ENCODE measurements around the gene ING5. TPM values are rescaled to one million over a fixed set of nuclear protein-coding genes. Genes with fewer than 3 reads are reported as not detected.

ING5 gene
- total and polyA plus RNA-seq, 4 experiments from 2014 or later = 19.3 to 99.5 (median 65.3) TPM

DNA sequence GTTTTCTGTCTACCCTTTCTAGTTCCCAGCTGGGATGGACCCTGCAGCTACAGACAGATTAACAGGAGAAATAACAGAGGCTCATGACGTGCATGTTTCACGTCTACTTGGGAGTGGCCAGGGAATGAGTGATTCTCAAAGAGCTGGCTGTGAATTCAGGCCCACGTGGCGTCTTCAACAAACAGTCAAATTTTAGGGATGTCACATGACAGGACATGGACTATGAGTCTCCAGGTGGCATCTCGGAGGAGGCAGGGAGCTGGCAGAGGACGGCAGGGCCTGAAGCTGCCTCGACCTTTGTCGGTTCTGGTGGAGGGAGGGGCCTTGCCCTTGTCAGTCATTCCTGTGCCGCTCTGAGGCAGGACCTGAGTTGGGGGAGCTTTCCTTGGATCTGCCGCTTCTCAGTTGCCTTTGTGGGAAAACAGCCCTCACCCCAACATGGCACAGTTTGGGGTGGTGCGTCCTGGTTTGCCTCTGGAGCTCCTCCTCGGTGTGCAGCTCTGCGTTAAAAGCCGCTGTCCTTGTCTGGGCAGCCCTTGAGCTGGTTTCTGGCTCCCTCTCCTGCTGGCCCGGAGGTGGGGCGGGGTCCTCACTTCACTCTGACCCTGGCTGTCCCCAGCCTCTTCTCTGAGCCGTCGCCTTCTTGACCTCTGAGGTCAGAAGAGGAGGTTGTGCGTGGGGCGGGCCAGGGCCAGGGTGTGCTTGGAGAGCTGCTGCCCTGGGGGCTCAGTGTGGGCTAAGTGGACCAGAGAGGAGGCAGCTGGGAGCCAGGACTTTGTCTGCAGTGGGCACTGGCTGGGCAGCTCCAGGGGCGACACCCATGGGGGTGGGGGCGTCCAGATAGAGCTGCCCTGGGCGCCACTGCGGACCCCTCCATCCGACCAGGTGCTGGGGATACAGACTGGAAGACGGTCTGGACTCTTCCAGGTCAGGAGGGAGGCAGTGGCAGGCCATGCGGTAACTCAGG is 62.7 kb downstream of the ING5 start:
- peak in 1 of 5 donors; percentile 22 for DNase-seq
- no peaks in the 10 kb centered on the region for H3K27me3 Mint-ChIP-seq
- H3K9me3 Mint-ChIP-seq = peaks cover 0 to 6% (median 0%) of the 10 kb centered on the region in 8 donors
- H3K9me3 ChIP-seq (ENCODE audit: control insufficient read depth in 1 of 2, low read length in 2 of 2) = no peaks in the 10 kb centered on the region
- peaks cover 42% of the 10 kb centered on the region for H3K4me1 ChIP-seq (ENCODE audit: insufficient read depth, low read length)
- H3K4me3 ChIP-seq (ENCODE audit: low read length in 2 of 2) = no peak overlapping the region
- H3K36me3 Mint-ChIP-seq = peaks cover 16% of the 10 kb centered on the region in 2 donors
- intact Hi-C loops (cut with micrococcal nuclease) = loop anchor here (5.0 kb wide), 3 partner anchors 38 to 93 kb away; partner anchors contain the start of gene PDCD1
- CTCF ChIA-PET (ENCODE audit: partially characterized antibody) = interaction anchor here (1.6 to 3.4 kb wide), 3 partner anchors 17 to 114 kb away, joined by 3 to 16 read pairs (median 5); no protein-coding TSS in a partner anchor
- H3K27ac ChIP-seq (ENCODE audit: low read depth, low read length) = peak overlapping the region; percentile 56
- H3K27me3 ChIP-seq (ENCODE audit: insufficient read depth, low read length) = no peaks in the 10 kb centered on the region
- no peaks in the 10 kb centered on the region for H3K36me3 ChIP-seq (ENCODE audit: insufficient read depth, low read length)
- peaks cover 23 to 36% (median 29%) of the 10 kb centered on the region in 4 donors for H3K4me1 Mint-ChIP-seq
- peak overlapping the region in 3 of 8 donors; percentile 10 to 59 (median 50) for H3K4me3 Mint-ChIP-seq
- peak overlapping the region; percentile 57 to 99 (median 89) for H3K27ac Mint-ChIP-seq
- POLR2A ChIA-PET (ENCODE audit: partially characterized antibody) = interaction anchor here (1.0 to 3.0 kb wide), 8 partner anchors 9 to 94 kb away, joined by 3 to 26 read pairs (median 12); partner anchors contain the start of genes D2HGDH, DTYMK and PDCD1

DNA sequence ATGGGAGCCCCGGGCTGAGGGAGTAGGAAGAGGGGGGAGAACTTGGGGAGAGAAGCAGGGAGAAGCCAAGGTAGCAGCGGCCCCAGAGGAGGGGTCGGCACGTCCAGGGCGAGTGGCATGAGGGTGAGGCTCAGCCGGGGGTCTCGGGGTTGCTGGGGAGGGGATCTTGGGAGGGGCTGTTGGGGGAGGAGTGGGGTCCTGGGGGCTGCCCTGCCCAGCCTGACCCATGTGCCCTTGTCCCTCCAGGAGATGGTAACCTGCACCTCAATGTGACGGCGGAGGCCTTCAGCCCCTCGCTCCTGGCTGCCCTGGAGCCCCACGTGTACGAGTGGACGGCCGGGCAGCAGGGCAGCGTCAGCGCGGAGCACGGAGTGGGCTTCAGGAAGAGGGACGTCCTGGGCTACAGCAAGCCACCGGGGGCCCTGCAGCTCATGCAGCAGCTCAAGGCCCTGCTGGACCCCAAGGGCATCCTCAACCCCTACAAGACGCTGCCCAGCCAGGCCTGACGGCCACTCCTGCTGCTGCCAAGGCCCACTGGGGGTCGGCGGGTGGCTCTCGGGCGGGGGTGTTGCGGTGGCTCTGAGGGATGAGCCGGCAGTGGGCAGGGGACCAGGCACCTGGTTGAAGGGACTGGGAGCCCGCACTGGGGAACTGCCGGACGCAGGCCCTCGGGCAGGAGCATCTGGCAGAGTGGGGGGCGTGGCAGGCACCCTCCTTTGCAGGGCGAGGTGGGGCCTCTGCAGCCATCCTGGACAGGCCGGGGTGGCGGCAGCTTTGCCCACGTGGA is 65.8 kb downstream of the ING5 start:
- intact Hi-C loops (cut with micrococcal nuclease) = no loop called here
- H3K27ac Mint-ChIP-seq = no peak overlapping the region
- H3K9me3 Mint-ChIP-seq = no peaks in the 10 kb centered on the region
- no peak overlapping the region for H3K4me3 Mint-ChIP-seq
- Histone ChIP-seq H3K4me1 (ENCODE audit: insufficient read depth, low read length) (peaks cover 31% of the 10 kb centered on the region), H3K4me3 (ENCODE audit: low read length in 2 of 2) (no peak overlapping the region), H3K9me3 (ENCODE audit: control insufficient read depth in 1 of 2, low read length in 2 of 2) (no peaks in the 10 kb centered on the region), H3K27ac (ENCODE audit: low read depth, low read length) (no peak overlapping the region), H3K36me3 (ENCODE audit: insufficient read depth, low read length) (no peaks in the 10 kb centered on the region), H3K27me3 (ENCODE audit: insufficient read depth, low read length) (no peaks in the 10 kb centered on the region)
- H3K4me1 Mint-ChIP-seq = peaks cover 19 to 35% (median 25%) of the 10 kb centered on the region in 4 donors
- POLR2A ChIA-PET (ENCODE audit: partially characterized antibody) = no interaction called here
- H3K36me3 Mint-ChIP-seq = peaks cover 1 to 6% of the 10 kb centered on the region in 2 donors
- DNase-seq = peak in 1 of 5 donors; percentile 30
- H3K27me3 Mint-ChIP-seq = no peaks in the 10 kb centered on the region
- CTCF ChIA-PET (ENCODE audit: partially characterized antibody) = no interaction called here

DNA sequence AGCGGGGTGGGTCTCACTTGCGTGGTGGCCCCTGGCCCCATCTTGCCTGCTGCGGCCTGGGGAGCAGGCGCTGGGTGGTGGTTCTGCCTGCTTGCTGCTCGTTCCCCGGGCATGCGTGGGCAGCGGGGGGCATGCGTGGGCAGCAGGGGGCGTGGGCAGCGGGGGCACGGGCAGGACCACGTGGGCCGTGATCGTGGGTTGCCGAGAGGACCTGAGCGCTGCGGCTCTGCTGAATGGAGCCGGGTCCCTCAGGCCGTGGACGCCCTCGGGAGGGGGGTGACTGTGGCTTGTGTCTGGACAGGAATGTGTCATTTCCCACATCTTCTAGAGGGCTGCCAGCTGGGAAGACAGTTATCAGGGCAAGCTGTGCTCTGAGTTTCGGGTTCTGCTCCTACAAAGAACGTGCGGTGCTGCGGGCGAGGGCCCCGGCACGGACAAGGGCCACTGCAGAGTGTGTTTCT is 66.4 kb downstream of the ING5 start:
- H3K27ac ChIP-seq (ENCODE audit: low read depth, low read length) = no peak overlapping the region
- H3K36me3 ChIP-seq (ENCODE audit: insufficient read depth, low read length) = no peaks in the 10 kb centered on the region
- Mint-ChIP-seq H3K4me1 (peaks cover 14 to 34% (median 20%) of the 10 kb centered on the region in 4 donors), H3K9me3 (no peaks in the 10 kb centered on the region), H3K27me3 (no peaks in the 10 kb centered on the region), H3K36me3 (peaks cover 0 to under 1% of the 10 kb centered on the region in 2 donors), H3K27ac (peak overlapping the region in 3 of 7 donors; percentile 10 to 66 (median 47)), H3K4me3 (no peak overlapping the region)
- no peak overlapping the region for H3K4me3 ChIP-seq (ENCODE audit: low read length in 2 of 2)
- intact Hi-C loops (cut with micrococcal nuclease) = no loop called here
- peaks cover 31% of the 10 kb centered on the region for H3K4me1 ChIP-seq (ENCODE audit: insufficient read depth, low read length)
- ChIA-PET POLR2A (ENCODE audit: partially characterized antibody) (no interaction called here), CTCF (ENCODE audit: partially characterized antibody) (no interaction called here)
- no peak for DNase-seq
- no peaks in the 10 kb centered on the region for H3K9me3 ChIP-seq (ENCODE audit: control insufficient read depth in 1 of 2, low read length in 2 of 2)
- H3K27me3 ChIP-seq (ENCODE audit: insufficient read depth, low read length) = no peaks in the 10 kb centered on the region

DNA sequence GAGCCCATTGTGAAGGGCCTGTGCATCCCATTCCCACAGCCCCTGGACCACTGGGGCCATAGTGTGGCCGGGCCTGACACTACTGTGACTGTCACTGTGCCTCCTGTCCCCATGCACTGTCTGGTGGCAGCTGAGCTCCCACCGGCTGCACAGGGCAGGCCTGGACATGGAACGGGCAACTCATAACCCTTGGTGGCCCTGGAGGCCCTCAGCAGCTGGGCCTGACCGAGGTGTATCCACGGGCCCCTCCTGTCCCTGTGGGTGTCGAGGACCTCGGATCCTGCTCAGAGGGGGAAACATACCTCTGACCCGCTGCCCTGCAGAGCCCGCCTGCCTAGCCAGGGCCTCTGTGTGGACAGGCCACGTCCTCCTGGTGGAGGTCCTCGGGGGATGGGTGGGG is 67.0 kb downstream of the ING5 start:
- ChIA-PET CTCF (ENCODE audit: partially characterized antibody) (no interaction called here), POLR2A (ENCODE audit: partially characterized antibody) (no interaction called here)
- no peak for DNase-seq
- Mint-ChIP-seq H3K36me3 (no peaks in the 10 kb centered on the region), H3K27ac (peak overlapping the region in 2 of 7 donors; percentile 10 to 66), H3K27me3 (no peaks in the 10 kb centered on the region), H3K4me1 (peaks cover 9 to 29% (median 15%) of the 10 kb centered on the region in 4 donors), H3K4me3 (no peak overlapping the region), H3K9me3 (no peaks in the 10 kb centered on the region)
- no peak overlapping the region for H3K27ac ChIP-seq (ENCODE audit: low read depth, low read length)
- no peaks in the 10 kb centered on the region for H3K9me3 ChIP-seq (ENCODE audit: control insufficient read depth in 1 of 2, low read length in 2 of 2)
- H3K4me3 ChIP-seq (ENCODE audit: low read length in 2 of 2) = no peak overlapping the region
- intact Hi-C loops (cut with micrococcal nuclease) = no loop called here
- peaks cover 29% of the 10 kb centered on the region for H3K4me1 ChIP-seq (ENCODE audit: insufficient read depth, low read length)
- no peaks in the 10 kb centered on the region for H3K36me3 ChIP-seq (ENCODE audit: insufficient read depth, low read length)
- no peaks in the 10 kb centered on the region for H3K27me3 ChIP-seq (ENCODE audit: insufficient read depth, low read length)

DNA sequence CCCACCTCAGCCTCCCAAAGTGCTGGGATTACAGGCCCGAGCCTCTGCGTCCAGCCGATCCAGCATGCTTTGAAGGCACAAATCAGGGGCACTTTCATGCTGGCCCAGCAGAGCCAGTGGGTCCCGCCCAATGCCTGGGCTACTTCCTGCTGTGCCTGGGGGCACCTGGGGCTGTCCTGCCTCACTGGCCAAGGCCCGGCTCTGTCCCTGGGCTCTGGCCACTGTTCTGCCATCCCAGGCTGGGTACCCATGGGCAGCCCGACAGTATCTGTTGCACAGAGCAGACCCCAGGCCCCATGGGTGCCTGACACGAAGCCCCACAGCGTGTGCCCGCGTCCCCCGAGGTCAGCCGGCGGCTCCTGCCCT is 68.0 kb downstream of the ING5 start:
- peak in 1 of 5 donors; percentile 8 for DNase-seq

DNA sequence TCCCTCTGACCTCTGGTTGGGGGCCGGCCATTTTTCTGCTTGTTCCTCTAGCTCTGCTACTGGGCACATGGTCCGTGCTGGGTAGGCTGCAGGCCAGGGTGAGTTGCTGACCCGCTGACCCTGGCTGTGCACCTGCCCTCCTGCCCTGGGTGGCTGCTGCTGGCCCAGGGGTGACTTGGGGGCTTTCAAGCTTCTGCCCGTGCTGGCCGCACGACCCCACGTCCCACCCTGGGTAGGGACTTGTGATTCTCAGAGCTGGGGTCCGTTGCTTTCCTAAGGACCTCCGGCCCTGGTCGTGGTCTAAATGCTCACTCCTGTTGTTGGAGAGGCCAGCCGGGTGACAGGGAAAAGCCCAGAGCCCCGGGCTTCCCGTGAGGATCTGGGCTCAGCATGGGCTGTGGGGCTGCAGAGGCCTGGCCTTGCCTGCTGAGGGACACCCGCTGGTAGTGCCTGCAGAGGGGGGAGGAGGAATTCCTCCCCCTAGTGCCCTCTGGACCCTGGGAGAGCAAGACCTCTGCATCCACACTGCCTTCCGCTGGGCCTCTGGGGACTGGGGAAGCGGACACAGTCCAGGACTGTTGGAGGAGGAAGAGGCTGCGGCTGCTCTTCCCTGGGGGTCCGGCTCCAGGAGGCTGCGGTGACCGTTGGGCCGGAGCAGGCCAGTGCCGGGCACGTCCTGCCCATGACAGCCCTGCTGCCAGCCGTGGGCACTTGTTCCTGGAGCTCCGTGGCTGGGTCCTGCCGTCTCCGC is 68.5 kb downstream of the ING5 start:
- no peak overlapping the region for H3K27ac Mint-ChIP-seq
- no peaks in the 10 kb centered on the region for H3K36me3 ChIP-seq (ENCODE audit: insufficient read depth, low read length)
- no peaks in the 10 kb centered on the region for H3K27me3 ChIP-seq (ENCODE audit: insufficient read depth, low read length)
- H3K4me1 ChIP-seq (ENCODE audit: insufficient read depth, low read length) = peaks cover 20% of the 10 kb centered on the region
- no peaks in the 10 kb centered on the region for H3K9me3 Mint-ChIP-seq
- H3K4me1 Mint-ChIP-seq = peaks cover 6 to 21% (median 10%) of the 10 kb centered on the region in 4 donors
- ChIA-PET CTCF (ENCODE audit: partially characterized antibody) (no interaction called here), POLR2A (ENCODE audit: partially characterized antibody) (no interaction called here)
- peak in 1 of 5 donors; percentile 11 for DNase-seq
- H3K27ac ChIP-seq (ENCODE audit: low read depth, low read length) = no peak overlapping the region
- H3K36me3 Mint-ChIP-seq = no peaks in the 10 kb centered on the region
- H3K27me3 Mint-ChIP-seq = no peaks in the 10 kb centered on the region
- H3K4me3 Mint-ChIP-seq = no peak overlapping the region
- no peaks in the 10 kb centered on the region for H3K9me3 ChIP-seq (ENCODE audit: control insufficient read depth in 1 of 2, low read length in 2 of 2)
- no peak overlapping the region for H3K4me3 ChIP-seq (ENCODE audit: low read length in 2 of 2)
- intact Hi-C loops (cut with micrococcal nuclease) = no loop called here

More for the DNA sequence above, 68.0 kb downstream of the ING5 start:
- Histone ChIP-seq H3K9me3 (ENCODE audit: control insufficient read depth in 1 of 2, low read length in 2 of 2) (no peaks in the 10 kb centered on the region), H3K27me3 (ENCODE audit: insufficient read depth, low read length) (no peaks in the 10 kb centered on the region), H3K27ac (ENCODE audit: low read depth, low read length) (no peak overlapping the region), H3K36me3 (ENCODE audit: insufficient read depth, low read length) (no peaks in the 10 kb centered on the region), H3K4me3 (ENCODE audit: low read length in 2 of 2) (no peak overlapping the region), H3K4me1 (ENCODE audit: insufficient read depth, low read length) (peaks cover 20% of the 10 kb centered on the region)
- Mint-ChIP-seq H3K27me3 (no peaks in the 10 kb centered on the region), H3K4me3 (no peak overlapping the region), H3K9me3 (no peaks in the 10 kb centered on the region), H3K36me3 (no peaks in the 10 kb centered on the region), H3K27ac (no peak overlapping the region), H3K4me1 (peaks cover 6 to 21% (median 10%) of the 10 kb centered on the region in 4 donors)
- CTCF ChIA-PET (ENCODE audit: partially characterized antibody) = no interaction called here
- POLR2A ChIA-PET (ENCODE audit: partially characterized antibody) = no interaction called here
- intact Hi-C loops (cut with micrococcal nuclease) = no loop called here
